Sigmoid colon (tissue), 7 donors: ENCODE results near the gene RASAL2. TPM values are rescaled to one million over a fixed set of nuclear protein-coding genes. Genes with fewer than 3 reads are reported as not detected.

Experiments used
- DNase-seq: peaks from one replicate; pipeline ENCODE4 v3.0.0-alpha.2; 2019
- H3K27ac ChIP-seq, 4 donors: fragments of 200-600 bp; sonication (generic); one replicate each; pipeline ENCODE4 v1.5.1; 2016 to 2019; ENCODE audit warnings: mild to moderate bottlenecking in 1 of 4
- H3K27me3 ChIP-seq, 3 donors: fragments of 200-600 bp; sonication (generic); one replicate each; pipeline ENCODE4 v1.5.1; 2019; ENCODE audit warnings: mild to moderate bottlenecking in 1 of 3
- H3K36me3 ChIP-seq, 4 donors: fragments of 200-600 bp; sonication (generic); one replicate each; pipeline ENCODE4 v1.5.1; 2016 to 2019
- H3K4me1 ChIP-seq, 4 donors: fragments of 200-600 bp; sonication (generic); one replicate each; pipeline ENCODE4 v1.5.1; 2017 to 2019
- H3K4me3 ChIP-seq, 4 donors: fragments of 200-600 bp; sonication (generic); one replicate each; pipeline ENCODE4 v1.5.1; 2017 to 2019; ENCODE audit warnings: mild to moderate bottlenecking in 2 of 4, moderate library complexity in 1 of 4
- H3K9me3 ChIP-seq, 4 donors: fragments of 200-600 bp in 3 of 4; sonication (generic) in 3 of 4; one replicate each; pipeline versions ENCODE4 v1.5.1 to v1.6.1; 2013 to 2019
- CTCF ChIP-seq, 4 experiments: fragments of 450-650 bp in 3 of 4; fragments of 200-600 bp in 1 of 4; IDR thresholded peaks; one replicate each; pipeline ENCODE4 v1.5.1; 2016 to 2019; ENCODE audit warnings: antibody characterized with exemption in 4 of 4, mild to moderate bottlenecking in 3 of 4, moderate library complexity in 2 of 4
- EP300 ChIP-seq, 4 donors: sonication (generic); formaldehyde crosslinking; IDR thresholded peaks; one replicate each; pipeline ENCODE4 v1.6.1; 2017; ENCODE audit warnings: antibody characterized with exemption in 4 of 4
- POLR2A ChIP-seq, 2 donors: fragments of 450-650 bp; IDR thresholded peaks; one replicate each; pipeline ENCODE4 v1.6.1; 2016; ENCODE audit warnings: antibody characterized with exemption in 2 of 2, mild to moderate bottlenecking in 2 of 2, moderate library complexity in 2 of 2
- POLR2AphosphoS5 ChIP-seq, 4 donors: sonication (generic); formaldehyde crosslinking; IDR thresholded peaks; one replicate each; pipeline ENCODE4 v1.6.1; 2017; ENCODE audit warnings: antibody characterized with exemption in 4 of 4
- WGBS, 2 donors: extraction: QIAGEN DNeasy Blood & Tissue Kit; methylation state at CpG; one replicate each; pipeline ENCODE4 v1.1.7; 2013; 5-methylcytosine and 5-hydroxymethylcytosine counted together
- intact Hi-C: fragments of 100-400 bp; cut with DNase I; formaldehyde crosslinking; loops from one replicate; pipeline ENCODE4 v1.15.1; 2023
- polyA plus RNA-seq, 3 donors: library from polyadenylated mRNA; stranded (reverse); fragments of 200-250 nt; gene quantifications; one replicate each; pipeline ENCODE4 v1.2.3, GENCODE V29; 2013
- total RNA-seq, 4 donors: library from RNA; depleted of rRNA; stranded (reverse); fragments of >200 nt; gene quantifications; one replicate each; pipeline ENCODE4 v1.1.0, GENCODE V29; 2016
- donor health status: healthy with polysubstance abuse.
- donor health status: Bipolar disorder and iron deficiency.
- donor health status: healthy.

Gene RASAL2
- total and polyA plus RNA-seq, 7 donors: 0.92 to 25.5 (median 11.1) TPM

GRCh38 chr1:178096421-178096820, 2.5 kb downstream of the RASAL2 start:
- no peak for DNase-seq
- 63 to 66% methylated on average over 3 of the region's 3 CpGs for WGBS, 2 donors
- Histone ChIP-seq H3K36me3 (no peaks in the 10 kb centered on the region), H3K27me3 (no peaks in the 10 kb centered on the region), H3K9me3 (no peaks in the 10 kb centered on the region), H3K4me1 (peaks cover 0 to 73% (median 52%) of the 10 kb centered on the region in 4 donors), H3K4me3 (peak overlapping the region in 2 of 4 donors; percentile 96), H3K27ac (peak overlapping the region in 2 of 4 donors; percentile 24 to 96)
- intact Hi-C loops: loop anchor here (5.0 to 10.0 kb wide), 3 partner anchors 39 to 928 kb away; partner anchors contain the start of gene FAM20B
- TF ChIP-seq EP300 (IDR thresholded peaks at IDR 0.05) (no peak), CTCF (IDR thresholded peaks at IDR 0.05) (no peak), POLR2AphosphoS5 (IDR thresholded peaks at IDR 0.05) (no peak), POLR2A (IDR thresholded peaks at IDR 0.05) (no peak)

- no peaks in the 10 kb centered on the region for H3K36me3 ChIP-seq
- H3K9me3 ChIP-seq: no peaks in the 10 kb centered on the region
- no peak for DNase-seq
- peaks cover 0 to 75% (median 51%) of the 10 kb centered on the region in 4 donors for H3K4me1 ChIP-seq
- intact Hi-C loops: loop anchor here (5.0 to 10.0 kb wide), 3 partner anchors 41 to 927 kb away; partner anchors contain the start of gene FAM20B
- no peaks in the 10 kb centered on the region for H3K27me3 ChIP-seq
- H3K4me3 ChIP-seq: peak overlapping the region in 3 of 4 donors; percentile 11 to 15 (median 13)
- WGBS, 2 donors: 33 to 52% methylated on average over 3 of the region's 3 CpGs
- H3K27ac ChIP-seq: peak overlapping the region in 2 of 4 donors; percentile 31 to 55
- TF ChIP-seq POLR2A (IDR thresholded peaks at IDR 0.05) (no peak), EP300 (IDR thresholded peaks at IDR 0.05) (no peak), POLR2AphosphoS5 (IDR thresholded peaks at IDR 0.05) (no peak), CTCF (IDR thresholded peaks at IDR 0.05) (no peak)
Measured at GRCh38 chr1:178098262-178098661, 4.4 kb downstream of the RASAL2 start.

GRCh38 chr1:178101266-178101630, 7.3 kb downstream of the RASAL2 start:
- Histone ChIP-seq H3K4me1 (peaks cover 0 to 59% (median 39%) of the 10 kb centered on the region in 4 donors), H3K27ac (peak overlapping the region in 1 of 4 donors; percentile 33)

GRCh38 chr1:178101654-178102053, 7.8 kb downstream of the RASAL2 start:
- H3K9me3 ChIP-seq: no peaks in the 10 kb centered on the region
- H3K27ac ChIP-seq: peak overlapping the region in 1 of 4 donors; percentile 33
- H3K27me3 ChIP-seq: no peaks in the 10 kb centered on the region
- DNase-seq: no peak
- peaks cover 0 to 55% (median 36%) of the 10 kb centered on the region in 4 donors for H3K4me1 ChIP-seq
- H3K36me3 ChIP-seq: no peaks in the 10 kb centered on the region
- no peak for TF ChIP-seq POLR2A (IDR thresholded peaks at IDR 0.05)
- TF ChIP-seq POLR2AphosphoS5 (IDR thresholded peaks at IDR 0.05): peak in 1 of 4 donors; percentile 14
- intact Hi-C loops: no loop called here
- WGBS, 2 donors: 71 to 81% methylated on average over 1 of the region's 1 CpG
- no peak overlapping the region for H3K4me3 ChIP-seq

More at GRCh38 chr1:178101266-178101630, 7.3 kb downstream of the RASAL2 start:
- no peaks in the 10 kb centered on the region for H3K27me3 ChIP-seq
- WGBS, 2 donors: 66 to 77% methylated on average over 2 of the region's 2 CpGs
- no peaks in the 10 kb centered on the region for H3K9me3 ChIP-seq
- H3K4me3 ChIP-seq: no peak overlapping the region
- TF ChIP-seq EP300 (IDR thresholded peaks at IDR 0.05) (no peak), CTCF (IDR thresholded peaks at IDR 0.05) (no peak), POLR2AphosphoS5 (IDR thresholded peaks at IDR 0.05) (no peak), POLR2A (IDR thresholded peaks at IDR 0.05) (no peak)
- intact Hi-C loops: no loop called here
- H3K36me3 ChIP-seq: no peaks in the 10 kb centered on the region
- DNase-seq: no peak

- Histone ChIP-seq H3K4me1 (peaks cover 0 to 49% (median 30%) of the 10 kb centered on the region in 4 donors), H3K4me3 (no peak overlapping the region), H3K9me3 (no peaks in the 10 kb centered on the region), H3K36me3 (no peaks in the 10 kb centered on the region), H3K27ac (no peak overlapping the region), H3K27me3 (no peaks in the 10 kb centered on the region)
- DNase-seq: no peak
- intact Hi-C loops: no loop called here
- 92 to 93% methylated on average over 4 of the region's 4 CpGs for WGBS, 2 donors
- TF ChIP-seq EP300 (IDR thresholded peaks at IDR 0.05) (no peak), CTCF (IDR thresholded peaks at IDR 0.05) (no peak), POLR2AphosphoS5 (IDR thresholded peaks at IDR 0.05) (no peak), POLR2A (IDR thresholded peaks at IDR 0.05) (no peak)
Measured at GRCh38 chr1:178102218-178102617, 8.3 kb downstream of the RASAL2 start.
